DND-41 (cell line): Measurements from ENCODE around the gene PCSK4.
A peak's percentile ranks its signal among the peaks of the same experiment; 100 is the strongest.
"Not testable (repeated sequence)": the region's sequence is repeated elsewhere in the genome, so short reads cannot be mapped to it uniquely, and the experiment has no call there.

ENCODE experiments used
- ATAC-seq: fragments of 200-7000 bp; cut with Tn5 transposase; 3 replicates; pipeline ENCODE4 v1.9.1; 2021; ENCODE audit warnings: low read depth; ENCODE audit not compliant: insufficient read depth
- DNase-seq: peaks from one replicate; pipeline ENCODE4 v3.0.0-alpha.2; 2020
- H2AFZ ChIP-seq: 2 replicates; pipeline ENCODE4 v1.6.0; 2012; ENCODE audit warnings: low read depth, low read length
- H3K27ac ChIP-seq: 2 replicates; pipeline ENCODE4 v1.5.1; 2012; ENCODE audit warnings: low read length, inconsistent platforms
- H3K27me3 ChIP-seq: fragments of 200-600 bp; sonication (generic); 2 replicates; pipeline ENCODE4 v1.6.0; 2012; ENCODE audit warnings: low read length, mild to moderate bottlenecking, inconsistent platforms; ENCODE audit not compliant: insufficient read depth, poor library complexity
- H3K36me3 ChIP-seq: 2 replicates; pipeline ENCODE4 v1.5.1; 2012; ENCODE audit warnings: low read length, inconsistent platforms; ENCODE audit not compliant: insufficient read depth
- H3K4me1 ChIP-seq: 2 replicates; pipeline ENCODE4 v1.5.1; 2012; ENCODE audit warnings: mild to moderate bottlenecking, low read length; ENCODE audit not compliant: insufficient read depth
- H3K4me2 ChIP-seq: 2 replicates; pipeline ENCODE4 v1.6.0; 2012; ENCODE audit warnings: mild to moderate bottlenecking, moderate library complexity, low read length, inconsistent platforms; ENCODE audit not compliant: insufficient read depth
- H3K4me3 ChIP-seq, 2 experiments: fragments of 200-600 bp in 1 of 2; shearing (Covaris generic) in 1 of 2; 2 replicates each; pipeline ENCODE4 v1.5.1; 2012 to 2016; ENCODE audit warnings: inconsistent platforms in 2 of 2, low read length in 2 of 2, mild to moderate bottlenecking in 2 of 2, low read depth in 1 of 2, moderate library complexity in 1 of 2
- H3K79me2 ChIP-seq: 2 replicates; pipeline ENCODE4 v1.6.0; 2012; ENCODE audit warnings: low read length, inconsistent platforms; ENCODE audit not compliant: insufficient read depth
- H3K9ac ChIP-seq: 2 replicates; pipeline ENCODE4 v1.6.0; 2012; ENCODE audit warnings: low read depth, mild to moderate bottlenecking, inconsistent platforms, low read length, moderate library complexity
- H3K9me3 ChIP-seq: 2 replicates; pipeline ENCODE4 v1.5.1; 2012; ENCODE audit warnings: low read length, moderate library complexity, mild to moderate bottlenecking, inconsistent platforms; ENCODE audit not compliant: insufficient read depth, severe bottlenecking
- H4K20me1 ChIP-seq: 2 replicates; pipeline ENCODE4 v1.6.0; 2012; ENCODE audit warnings: low read length; ENCODE audit not compliant: insufficient read depth
- CTCF ChIP-seq: IDR thresholded peaks from 2 replicates; pipeline ENCODE4 v1.5.1; 2012; ENCODE audit warnings: borderline replicate concordance, low read length, moderate library complexity, mild to moderate bottlenecking; ENCODE audit not compliant: poor library complexity, severe bottlenecking; ENCODE audit errors: extremely low read depth
- EZH2 ChIP-seq: IDR thresholded peaks from 3 replicates; pipeline ENCODE4 v1.6.1; 2012; ENCODE audit warnings: borderline replicate concordance, low read depth, mild to moderate bottlenecking, moderate library complexity, low read length, inconsistent platforms; ENCODE audit not compliant: severe bottlenecking

PCSK4 gene

GRCh38 chr19:1441677-1442438, 48.3 kb downstream of the PCSK4 start:
- Histone ChIP-seq H3K36me3 (peaks cover 39% of the 10 kb centered on the region), H4K20me1 (peaks cover 57% of the 10 kb centered on the region), H3K4me3 (no peak overlapping the region), H3K27ac (no peak overlapping the region), H3K9me3 (no peaks in the 10 kb centered on the region), H2AFZ (no peak overlapping the region), H3K27me3 (no peaks in the 10 kb centered on the region), H3K4me2 (no peak overlapping the region), H3K4me1 (peaks cover 36% of the 10 kb centered on the region), H3K79me2 (peaks cover 37% of the 10 kb centered on the region), H3K9ac (no peak overlapping the region)
- no peak for TF ChIP-seq EZH2
- ATAC-seq (no peak), DNase-seq (no peak)

GRCh38 chr19:1441022-1441426, 49.1 kb downstream of the PCSK4 start:
- H3K4me3 ChIP-seq = no peak overlapping the region
- H3K27me3 ChIP-seq = no peaks in the 10 kb centered on the region
- ATAC-seq (no peak), DNase-seq (no peak)
- no peaks in the 10 kb centered on the region for H3K9me3 ChIP-seq
- H3K4me1 ChIP-seq = peaks cover 36% of the 10 kb centered on the region
- 0 out of 2 replicates have a peak overlapping the region, but pooled peaks have one; percentile 7 for H3K27ac ChIP-seq
- H3K36me3 ChIP-seq = peaks cover 39% of the 10 kb centered on the region
- no peak overlapping the region for H2AFZ ChIP-seq
- peaks cover 37% of the 10 kb centered on the region for H3K79me2 ChIP-seq
- TF ChIP-seq EZH2 (no peak), CTCF (no peak)
- peak overlapping the region; percentile 90 for H3K9ac ChIP-seq
- H4K20me1 ChIP-seq = peaks cover 57% of the 10 kb centered on the region
- peak overlapping the region; percentile 99; the same call in 1 of the 2 replicates for H3K4me2 ChIP-seq

GRCh38 chr19:1440418-1440801, 49.7 kb downstream of the PCSK4 start:
- Histone ChIP-seq H3K27me3 (no peaks in the 10 kb centered on the region), H2AFZ (no peak overlapping the region), H3K27ac (no peak overlapping the region), H3K4me2 (peak overlapping the region; percentile 99; the same call in 1 of the 2 replicates), H3K36me3 (peaks cover 42% of the 10 kb centered on the region), H3K4me3 (0 out of 4 replicates have a peak overlapping the region, but pooled peaks of 1 of the 2 experiments have one; percentile 61), H3K9me3 (no peaks in the 10 kb centered on the region), H3K9ac (peak overlapping the region; percentile 90), H3K4me1 (peaks cover 35% of the 10 kb centered on the region), H3K79me2 (peaks cover 37% of the 10 kb centered on the region), H4K20me1 (peaks cover 61% of the 10 kb centered on the region)
- DNase-seq (no peak), ATAC-seq (no peak)
- no peak for TF ChIP-seq CTCF
- no peak for TF ChIP-seq EZH2

GRCh38 chr19:1439525-1440417, 50.4 kb downstream of the PCSK4 start:
- Histone ChIP-seq H3K27ac (peak overlapping the region; percentile 82), H3K4me1 (peaks cover 28% of the 10 kb centered on the region), H4K20me1 (peaks cover 60% of the 10 kb centered on the region), H3K9ac (peak overlapping the region; percentile 90), H3K79me2 (peaks cover 37% of the 10 kb centered on the region), H3K4me3 (peak overlapping the region; percentile 61 to 66; a peak in 3 of 4 replicates), H3K4me2 (peak overlapping the region; percentile 99), H3K36me3 (peaks cover 46% of the 10 kb centered on the region)
- DNase-seq, H2AFZ ChIP-seq, H3K27me3 ChIP-seq, H3K9me3 ChIP-seq, ATAC-seq: not testable (repeated sequence)
